Measurements from ENCODE around the gene TRIOBP. TPM values are rescaled to one million over a fixed set of nuclear protein-coding genes. Genes with fewer than 3 reads are reported as not detected.

TRIOBP gene
- total and polyA plus RNA-seq, 2 of the 13 experiments (the other 11 are each of a cell fraction or from before 2014, with no cell fraction given), result 6.1 to 15.4 TPM

DNA sequence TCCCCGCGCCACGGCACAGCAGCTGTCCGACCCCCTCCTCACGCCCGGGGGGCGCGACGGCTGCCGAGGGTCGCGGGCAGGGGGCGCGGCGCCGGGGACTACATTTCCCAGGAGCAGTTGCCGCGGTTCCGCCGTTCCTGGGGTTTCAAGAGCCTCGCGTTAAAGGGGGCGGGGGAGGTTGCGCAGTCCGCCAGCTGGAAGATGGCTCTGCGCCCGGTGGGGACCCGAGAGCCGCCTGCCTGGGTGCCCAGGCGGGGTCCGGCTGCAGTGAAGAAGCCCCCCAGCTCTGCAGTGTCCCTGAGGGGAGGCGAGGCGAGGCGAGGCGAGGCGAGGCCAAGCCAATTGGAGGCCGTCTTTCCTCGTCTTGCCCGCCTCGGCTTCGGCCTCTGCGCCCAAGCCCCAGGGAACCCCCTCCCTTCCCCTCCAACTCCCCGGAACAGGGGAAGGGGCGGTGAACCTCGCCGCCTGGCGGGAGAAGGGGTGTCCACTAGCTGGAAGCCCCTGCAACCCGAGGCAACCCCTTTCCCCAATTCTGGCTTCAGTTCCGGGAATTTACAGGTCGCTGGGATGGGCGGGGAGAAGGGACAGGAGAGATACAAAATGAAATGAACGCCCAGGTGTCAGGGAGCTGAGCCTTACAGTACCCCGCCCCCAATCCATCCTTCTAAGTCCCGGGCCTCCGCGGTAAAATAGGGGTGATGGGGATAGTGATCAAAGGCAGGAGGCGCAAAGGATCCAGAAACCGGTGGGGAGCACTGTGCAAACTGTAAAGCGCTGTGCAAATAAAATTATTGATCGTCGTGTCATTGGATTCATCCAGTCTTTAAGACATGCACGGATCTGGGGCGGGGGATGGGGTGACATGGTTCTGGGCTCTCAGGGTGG is 105.7 kb downstream of the TRIOBP start (continued):
- TF ChIP-seq NR2F6 (IDR thresholded peaks at IDR 0.05), result no peak
- no peak; the same call in 1 of the 2 replicates for TF ChIP-seq NR2F6 (CRISPR knock-in tag; IDR thresholded peaks at IDR 0.05)
- TF ChIP-seq NFE2 (CRISPR knock-in tag; IDR thresholded peaks at IDR 0.05), result no peak
- TF ChIP-seq GPBP1L1 (CRISPR knock-in tag; IDR thresholded peaks at IDR 0.05), result no peak
- no peak for TF ChIP-seq RXRB (CRISPR knock-in tag; IDR thresholded peaks at IDR 0.05; ENCODE audit: borderline replicate concordance)
- 0 out of 2 replicates have a peak, but pooled peaks have one; percentile 40 for TF ChIP-seq RFXAP (CRISPR knock-in tag; IDR thresholded peaks at IDR 0.05; ENCODE audit: borderline replicate concordance)
- 0 out of 2 replicates have a peak, but pooled peaks have one; percentile 11 for TF ChIP-seq ZSCAN9 (CRISPR knock-in tag; IDR thresholded peaks at IDR 0.05; ENCODE audit: borderline replicate concordance)
- TF ChIP-seq ZSCAN30 (CRISPR knock-in tag; IDR thresholded peaks at IDR 0.05), result no peak
- TF ChIP-seq, protein P1, sequence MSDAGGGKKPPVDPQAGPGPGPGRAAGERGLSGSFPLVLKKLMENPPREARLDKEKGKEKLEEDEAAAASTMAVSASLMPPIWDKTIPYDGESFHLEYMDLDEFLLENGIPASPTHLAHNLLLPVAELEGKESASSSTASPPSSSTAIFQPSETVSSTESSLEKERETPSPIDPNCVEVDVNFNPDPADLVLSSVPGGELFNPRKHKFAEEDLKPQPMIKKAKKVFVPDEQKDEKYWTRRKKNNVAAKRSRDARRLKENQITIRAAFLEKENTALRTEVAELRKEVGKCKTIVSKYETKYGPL (CRISPR knock-in tag; IDR thresholded peaks at IDR 0.05), result no peak
- peak; percentile 74 for TF ChIP-seq CEBPG (CRISPR knock-in tag; IDR thresholded peaks at IDR 0.05)
- TF ChIP-seq, protein P2, sequence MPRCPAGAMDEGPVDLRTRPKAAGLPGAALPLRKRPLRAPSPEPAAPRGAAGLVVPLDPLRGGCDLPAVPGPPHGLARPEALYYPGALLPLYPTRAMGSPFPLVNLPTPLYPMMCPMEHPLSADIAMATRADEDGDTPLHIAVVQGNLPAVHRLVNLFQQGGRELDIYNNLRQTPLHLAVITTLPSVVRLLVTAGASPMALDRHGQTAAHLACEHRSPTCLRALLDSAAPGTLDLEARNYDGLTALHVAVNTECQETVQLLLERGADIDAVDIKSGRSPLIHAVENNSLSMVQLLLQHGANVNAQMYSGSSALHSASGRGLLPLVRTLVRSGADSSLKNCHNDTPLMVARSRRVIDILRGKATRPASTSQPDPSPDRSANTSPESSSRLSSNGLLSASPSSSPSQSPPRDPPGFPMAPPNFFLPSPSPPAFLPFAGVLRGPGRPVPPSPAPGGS (CRISPR knock-in tag; IDR thresholded peaks at IDR 0.05), result no peak
- no peak for TF ChIP-seq PRDM10 (CRISPR knock-in tag; IDR thresholded peaks at IDR 0.05; ENCODE audit: low read depth)
- TF ChIP-seq ZNF138 (CRISPR knock-in tag; IDR thresholded peaks at IDR 0.05; ENCODE audit: low read depth), result no peak
- TF ChIP-seq, protein P3, sequence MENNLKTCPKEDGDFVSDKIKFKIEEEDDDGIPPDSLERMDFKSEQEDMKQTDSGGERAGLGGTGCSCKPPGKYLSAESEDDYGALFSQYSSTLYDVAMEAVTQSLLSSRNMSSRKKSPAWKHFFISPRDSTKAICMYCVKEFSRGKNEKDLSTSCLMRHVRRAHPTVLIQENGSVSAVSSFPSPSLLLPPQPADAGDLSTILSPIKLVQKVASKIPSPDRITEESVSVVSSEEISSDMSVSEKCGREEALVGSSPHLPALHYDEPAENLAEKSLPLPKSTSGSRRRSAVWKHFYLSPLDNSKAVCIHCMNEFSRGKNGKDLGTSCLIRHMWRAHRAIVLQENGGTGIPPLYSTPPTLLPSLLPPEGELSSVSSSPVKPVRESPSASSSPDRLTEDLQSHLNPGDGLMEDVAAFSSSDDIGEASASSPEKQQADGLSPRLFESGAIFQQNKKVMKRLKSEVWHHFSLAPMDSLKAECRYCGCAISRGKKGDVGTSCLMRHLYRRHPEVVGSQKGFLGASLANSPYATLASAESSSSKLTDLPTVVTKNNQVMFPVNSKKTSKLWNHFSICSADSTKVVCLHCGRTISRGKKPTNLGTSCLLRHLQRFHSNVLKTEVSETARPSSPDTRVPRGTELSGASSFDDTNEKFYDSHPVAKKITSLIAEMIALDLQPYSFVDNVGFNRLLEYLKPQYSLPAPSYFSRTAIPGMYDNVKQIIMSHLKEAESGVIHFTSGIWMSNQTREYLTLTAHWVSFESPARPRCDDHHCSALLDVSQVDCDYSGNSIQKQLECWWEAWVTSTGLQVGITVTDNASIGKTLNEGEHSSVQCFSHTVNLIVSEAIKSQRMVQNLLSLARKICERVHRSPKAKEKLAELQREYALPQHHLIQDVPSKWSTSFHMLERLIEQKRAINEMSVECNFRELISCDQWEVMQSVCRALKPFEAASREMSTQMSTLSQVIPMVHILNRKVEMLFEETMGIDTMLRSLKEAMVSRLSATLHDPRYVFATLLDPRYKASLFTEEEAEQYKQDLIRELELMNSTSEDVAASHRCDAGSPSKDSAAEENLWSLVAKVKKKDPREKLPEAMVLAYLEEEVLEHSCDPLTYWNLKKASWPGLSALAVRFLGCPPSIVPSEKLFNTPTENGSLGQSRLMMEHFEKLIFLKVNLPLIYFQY (CRISPR knock-in tag; IDR thresholded peaks at IDR 0.05; ENCODE audit: borderline replicate concordance), result no peak
- TF ChIP-seq EP300 (IDR thresholded peaks at IDR 0.05; ENCODE audit: low read depth in 2 of 2, low read length in 2 of 2), result peak in 1 of 2 experiments; percentile 27; a peak in 1 of 4 replicates
- no peak for TF ChIP-seq EP300 (CRISPR knock-in tag; IDR thresholded peaks at IDR 0.05; ENCODE audit: borderline replicate concordance)
- TF ChIP-seq ZBTB7A (CRISPR knock-in tag; IDR thresholded peaks at IDR 0.05), result peak; percentile 96
- TF ChIP-seq YEATS2 (CRISPR knock-in tag; IDR thresholded peaks at IDR 0.05; ENCODE audit: borderline replicate concordance), result no peak
